Astrocyte of the cerebellum (primary cell): ENCODE data around the gene NSG1.

Experiments used
- DNase-seq: peaks from one replicate; pipeline ENCODE4 v3.0.0-alpha.2; 2011; ENCODE audit warnings: low read depth
- H3K4me3 ChIP-seq: 2 replicates; pipeline ENCODE4 v1.5.1; 2011; ENCODE audit warnings: mild to moderate bottlenecking, low read depth, low read length, moderate library complexity
- in situ Hi-C: cut with HindIII; loops from 2 replicates; pipeline ENCODE4 v1.10.0; 2017; ENCODE audit warnings: low sequenced_read_pairs
- TF ChIP-seq, protein P1 (sequence below): IDR thresholded peaks from 2 replicates; pipeline ENCODE4 v1.5.1; 2012; ENCODE audit warnings: low read length, low read depth, moderate library complexity, mild to moderate bottlenecking; ENCODE audit errors: missing control alignments

NSG1 gene

GRCh38 chr4:4433941-4434340 is 47.0 kb downstream of the NSG1 start:
- in situ Hi-C loops: no loop called here
- H3K4me3 ChIP-seq: no peak overlapping the region
- DNase-seq: no peak
- TF ChIP-seq, protein P1, sequence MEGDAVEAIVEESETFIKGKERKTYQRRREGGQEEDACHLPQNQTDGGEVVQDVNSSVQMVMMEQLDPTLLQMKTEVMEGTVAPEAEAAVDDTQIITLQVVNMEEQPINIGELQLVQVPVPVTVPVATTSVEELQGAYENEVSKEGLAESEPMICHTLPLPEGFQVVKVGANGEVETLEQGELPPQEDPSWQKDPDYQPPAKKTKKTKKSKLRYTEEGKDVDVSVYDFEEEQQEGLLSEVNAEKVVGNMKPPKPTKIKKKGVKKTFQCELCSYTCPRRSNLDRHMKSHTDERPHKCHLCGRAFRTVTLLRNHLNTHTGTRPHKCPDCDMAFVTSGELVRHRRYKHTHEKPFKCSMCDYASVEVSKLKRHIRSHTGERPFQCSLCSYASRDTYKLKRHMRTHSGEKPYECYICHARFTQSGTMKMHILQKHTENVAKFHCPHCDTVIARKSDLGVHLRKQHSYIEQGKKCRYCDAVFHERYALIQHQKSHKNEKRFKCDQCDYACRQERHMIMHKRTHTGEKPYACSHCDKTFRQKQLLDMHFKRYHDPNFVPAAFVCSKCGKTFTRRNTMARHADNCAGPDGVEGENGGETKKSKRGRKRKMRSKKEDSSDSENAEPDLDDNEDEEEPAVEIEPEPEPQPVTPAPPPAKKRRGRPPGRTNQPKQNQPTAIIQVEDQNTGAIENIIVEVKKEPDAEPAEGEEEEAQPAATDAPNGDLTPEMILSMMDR: no peak

GRCh38 chr4:4436244-4436823 is 49.4 kb downstream of the NSG1 start:
- in situ Hi-C loops: no loop called here

DNA sequence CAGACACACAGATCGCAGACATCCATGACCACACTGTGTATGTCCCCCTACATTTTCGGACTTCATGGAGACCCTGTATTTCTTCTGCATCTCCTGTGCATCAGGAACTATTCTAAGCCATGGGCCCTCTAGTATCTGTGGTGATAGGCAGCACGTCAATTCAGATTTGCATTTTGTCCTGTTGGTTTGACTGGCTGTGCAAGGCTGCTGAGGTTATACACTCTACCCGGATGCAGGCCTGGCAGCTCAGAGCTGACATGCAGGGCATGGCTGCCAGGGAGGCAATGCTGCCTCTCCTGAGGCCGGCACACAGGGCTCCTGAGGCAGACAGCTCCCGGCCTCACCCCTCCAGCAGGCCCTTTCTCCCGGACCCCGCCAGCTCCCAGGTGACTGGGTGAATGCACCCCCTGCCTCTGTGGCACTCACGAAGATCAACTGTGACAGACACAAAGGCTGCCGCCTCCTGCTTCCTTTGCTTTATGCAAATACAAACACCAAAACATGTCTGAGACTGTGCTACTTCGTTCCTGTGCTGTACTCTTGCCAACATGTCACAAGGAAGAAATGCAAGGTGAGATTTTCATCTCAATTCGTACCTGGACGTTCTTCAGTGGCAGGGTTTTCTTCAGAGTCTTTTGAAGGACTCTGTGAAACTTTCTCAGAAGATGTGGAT is 51.0 kb downstream of the NSG1 start:
- TF ChIP-seq, protein P1: no peak
- in situ Hi-C loops: no loop called here
- H3K4me3 ChIP-seq: no peak overlapping the region
- DNase-seq: no peak

More at GRCh38 chr4:4436244-4436823, 49.4 kb downstream of the NSG1 start:
- H3K4me3 ChIP-seq: no peak overlapping the region
- no peak for DNase-seq
- TF ChIP-seq, protein P1: no peak

- DNase-seq: no peak
- TF ChIP-seq, protein P1: no peak
- H3K4me3 ChIP-seq: no peak overlapping the region
- in situ Hi-C loops: no loop called here
These were observed 52.0 kb downstream of the NSG1 start for GRCh38 chr4:4438891-4439290.

- no peak overlapping the region for H3K4me3 ChIP-seq
- in situ Hi-C loops: no loop called here
- no peak for DNase-seq
- TF ChIP-seq, protein P1: no peak
These were observed 52.9 kb downstream of the NSG1 start for GRCh38 chr4:4439782-4440181.

GRCh38 chr4:4440333-4441061 is 53.6 kb downstream of the NSG1 start:
- DNase-seq: no peak
- TF ChIP-seq, protein P1: no peak
- in situ Hi-C loops: no loop called here
- H3K4me3 ChIP-seq: no peak overlapping the region
